ENCODE measurements around the gene TM6SF1.

GRCh38 chr15:83068054-83068453 lies 39.4 kb upstream of the TM6SF1 start:
- TF ChIP-seq CREM (CRISPR knock-in tag; IDR thresholded peaks at IDR 0.05) (no peak), NFE2L1 (CRISPR knock-in tag; IDR thresholded peaks at IDR 0.05) (no peak), CTCF (IDR thresholded peaks at IDR 0.05) (no peak), E2F1 (CRISPR knock-in tag; IDR thresholded peaks at IDR 0.05) (no peak), TEAD4 (CRISPR knock-in tag; IDR thresholded peaks at IDR 0.05) (no peak), ZNF263 (CRISPR knock-in tag; IDR thresholded peaks at IDR 0.05; ENCODE audit: low read depth) (no peak), ATF6 (CRISPR knock-in tag; IDR thresholded peaks at IDR 0.05) (no peak), FOXP1 (CRISPR knock-in tag; IDR thresholded peaks at IDR 0.05; ENCODE audit: borderline replicate concordance) (no peak), GABPB1 (CRISPR knock-in tag; IDR thresholded peaks at IDR 0.05) (no peak), SP1 (CRISPR knock-in tag; conservative IDR thresholded peaks at IDR 0.05) (no peak), FOXK1 (CRISPR knock-in tag; IDR thresholded peaks at IDR 0.05) (no peak), ZNF512 (CRISPR knock-in tag; IDR thresholded peaks at IDR 0.05; ENCODE audit: borderline replicate concordance) (no peak)
